Sigmoid colon (tissue), 4 donors: Measurements from ENCODE around the gene ST8SIA1.

Source experiments
- EP300 ChIP-seq, 4 donors: sonication (generic); formaldehyde crosslinking; IDR thresholded peaks; one replicate each; pipeline ENCODE4 v1.6.1; 2017; ENCODE audit warnings: antibody characterized with exemption in 4 of 4
- POLR2A ChIP-seq, 2 donors: fragments of 450-650 bp; IDR thresholded peaks; one replicate each; pipeline ENCODE4 v1.6.1; 2016; ENCODE audit warnings: antibody characterized with exemption in 2 of 2, mild to moderate bottlenecking in 2 of 2, moderate library complexity in 2 of 2
- POLR2AphosphoS5 ChIP-seq, 4 donors: sonication (generic); formaldehyde crosslinking; IDR thresholded peaks; one replicate each; pipeline ENCODE4 v1.6.1; 2017; ENCODE audit warnings: antibody characterized with exemption in 4 of 4
- TF ChIP-seq, protein P1 (sequence below), 4 experiments: fragments of 450-650 bp in 3 of 4; fragments of 200-600 bp in 1 of 4; IDR thresholded peaks; one replicate each; pipeline ENCODE4 v1.5.1; 2016 to 2019; ENCODE audit warnings: antibody characterized with exemption in 4 of 4, mild to moderate bottlenecking in 3 of 4, moderate library complexity in 2 of 4

DNA sequence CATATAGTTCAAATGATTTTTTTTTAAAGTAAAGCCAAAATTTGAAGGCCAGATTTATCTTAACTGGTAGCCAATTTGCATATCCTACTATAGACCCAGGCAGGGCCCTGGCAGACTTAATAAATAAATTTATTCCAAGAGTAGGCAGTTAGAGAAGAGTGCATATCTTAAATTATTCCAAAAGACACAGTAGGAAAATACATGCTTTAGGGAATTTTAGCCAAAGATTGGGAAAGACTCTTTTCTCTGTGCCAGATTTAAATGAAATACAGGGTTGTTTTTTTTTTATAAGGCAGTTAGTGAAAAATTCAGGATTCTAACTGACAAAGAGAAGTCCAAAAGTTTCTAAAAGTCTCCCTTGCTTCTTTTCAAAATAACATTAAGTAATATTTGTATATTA is 65.5 kb downstream of the ST8SIA1 start:
- TF ChIP-seq, protein P1, sequence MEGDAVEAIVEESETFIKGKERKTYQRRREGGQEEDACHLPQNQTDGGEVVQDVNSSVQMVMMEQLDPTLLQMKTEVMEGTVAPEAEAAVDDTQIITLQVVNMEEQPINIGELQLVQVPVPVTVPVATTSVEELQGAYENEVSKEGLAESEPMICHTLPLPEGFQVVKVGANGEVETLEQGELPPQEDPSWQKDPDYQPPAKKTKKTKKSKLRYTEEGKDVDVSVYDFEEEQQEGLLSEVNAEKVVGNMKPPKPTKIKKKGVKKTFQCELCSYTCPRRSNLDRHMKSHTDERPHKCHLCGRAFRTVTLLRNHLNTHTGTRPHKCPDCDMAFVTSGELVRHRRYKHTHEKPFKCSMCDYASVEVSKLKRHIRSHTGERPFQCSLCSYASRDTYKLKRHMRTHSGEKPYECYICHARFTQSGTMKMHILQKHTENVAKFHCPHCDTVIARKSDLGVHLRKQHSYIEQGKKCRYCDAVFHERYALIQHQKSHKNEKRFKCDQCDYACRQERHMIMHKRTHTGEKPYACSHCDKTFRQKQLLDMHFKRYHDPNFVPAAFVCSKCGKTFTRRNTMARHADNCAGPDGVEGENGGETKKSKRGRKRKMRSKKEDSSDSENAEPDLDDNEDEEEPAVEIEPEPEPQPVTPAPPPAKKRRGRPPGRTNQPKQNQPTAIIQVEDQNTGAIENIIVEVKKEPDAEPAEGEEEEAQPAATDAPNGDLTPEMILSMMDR (IDR thresholded peaks at IDR 0.05) = no peak
- TF ChIP-seq POLR2A (IDR thresholded peaks at IDR 0.05) (no peak), POLR2AphosphoS5 (IDR thresholded peaks at IDR 0.05) (no peak), EP300 (IDR thresholded peaks at IDR 0.05) (no peak)
